Measurements from ENCODE around the gene BTBD16.

- TF ChIP-seq SUZ12 (IDR thresholded peaks at IDR 0.05; ENCODE audit: extremely low read depth, insufficient read depth, insufficient read length) (no peak), ZNF274 (IDR thresholded peaks at IDR 0.05; ENCODE audit: low read depth, low read length) (no peak), YY1 (IDR thresholded peaks at IDR 0.05; ENCODE audit: insufficient read depth, insufficient read length) (no peak)
These were observed 19.2 kb downstream of the BTBD16 start for GRCh38 chr10:122290334-122290733.
